Uterus (tissue), 4 donors: Measurements from ENCODE around the gene TRIM40. TPM values are rescaled to one million over a fixed set of nuclear protein-coding genes. Genes with fewer than 3 reads are reported as not detected.

Experiments used
- DNase-seq, 2 donors: peaks; one replicate each; pipeline ENCODE4 v3.0.0-alpha.2; 2019 to 2020
- H3K27ac ChIP-seq, 2 donors: fragments of 200-600 bp; sonication (generic); 1 replicate in 1 of 2; 2 replicates in 1 of 2; pipeline ENCODE4 v1.5.1; 2016 to 2018
- H3K27me3 ChIP-seq, 2 donors: fragments of 200-600 bp; sonication (generic); one replicate each; pipeline ENCODE4 v1.5.1; 2018 to 2019; ENCODE audit warnings: control low read depth in 1 of 2
- H3K36me3 ChIP-seq, 2 donors: fragments of 200-600 bp; sonication (generic); one replicate each; pipeline ENCODE4 v1.5.1; 2019; ENCODE audit warnings: control low read depth in 1 of 2
- H3K4me1 ChIP-seq, 2 donors: fragments of 200-600 bp; sonication (generic); one replicate each; pipeline ENCODE4 v1.5.1; 2018 to 2019; ENCODE audit warnings: control low read depth in 1 of 2
- H3K4me3 ChIP-seq, 2 donors: fragments of 200-600 bp; sonication (generic); 1 replicate in 1 of 2; 2 replicates in 1 of 2; pipeline ENCODE4 v1.5.1; 2018 to 2019; ENCODE audit warnings: mild to moderate bottlenecking in 1 of 2
- H3K9me3 ChIP-seq, 2 donors: fragments of 200-600 bp; sonication (generic); one replicate each; pipeline ENCODE4 v1.5.1; 2019; ENCODE audit warnings: control low read depth in 1 of 2
- POLR2A ChIP-seq, 2 donors: fragments of 450-650 bp; IDR thresholded peaks; one replicate each; pipeline ENCODE4 v1.6.1; 2016; ENCODE audit warnings: antibody characterized with exemption in 2 of 2, mild to moderate bottlenecking in 1 of 2, moderate library complexity in 1 of 2
- intact Hi-C: fragments of 100-400 bp; cut with DNase I; formaldehyde crosslinking; loops from one replicate; pipeline ENCODE4 v1.15.1; 2023; ENCODE audit warnings: low total_unique reads
- total RNA-seq, 4 donors: library from RNA; depleted of rRNA in 3 of 4; stranded (reverse); fragments of >200 nt in 3 of 4; gene quantifications; one replicate each; pipeline versions ENCODE4 v1.1.0 to v1.2.4, GENCODE V29; 2014 to 2023
- TF ChIP-seq, protein P1 (sequence below), 4 experiments: fragments of 200-600 bp in 2 of 4; fragments of 450-650 bp in 2 of 4; sonication (generic) in 2 of 4; IDR thresholded peaks; one replicate each; pipeline ENCODE4 v1.5.1; 2016 to 2019; ENCODE audit warnings: antibody characterized with exemption in 4 of 4, mild to moderate bottlenecking in 2 of 4, moderate library complexity in 1 of 4
- donor health status: DM: yes; HTN: yes; CAD: no.

The TRIM40 gene
- total RNA-seq, 4 donors from 2014 or later: not detected

DNA sequence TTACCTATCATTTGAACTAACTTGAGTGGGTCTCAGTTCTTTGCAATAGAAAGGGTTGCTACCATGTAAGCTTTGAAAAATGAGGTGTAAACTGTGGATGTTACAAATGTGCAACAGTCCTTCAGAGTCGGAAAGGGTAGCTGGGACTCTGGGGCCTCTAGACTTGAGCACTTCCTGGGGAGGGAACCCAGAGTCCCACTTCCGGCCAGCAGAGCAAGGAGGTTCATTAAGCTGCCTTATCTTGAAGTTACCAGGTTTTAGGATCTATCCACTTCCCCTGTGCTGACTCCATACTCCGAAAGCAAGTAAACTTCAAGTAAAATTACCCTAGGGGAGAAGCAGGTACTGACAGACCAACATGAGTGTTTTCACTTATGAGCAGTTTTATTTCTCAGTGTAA lies 15.6 kb downstream of the TRIM40 start:
- Histone ChIP-seq H3K36me3 (no peaks in the 10 kb centered on the region), H3K4me3 (no peak overlapping the region), H3K4me1 (no peaks in the 10 kb centered on the region), H3K9me3 (no peaks in the 10 kb centered on the region), H3K27me3 (no peaks in the 10 kb centered on the region), H3K27ac (no peak overlapping the region)
- no peak for TF ChIP-seq POLR2A (IDR thresholded peaks at IDR 0.05)
- TF ChIP-seq, protein P1, sequence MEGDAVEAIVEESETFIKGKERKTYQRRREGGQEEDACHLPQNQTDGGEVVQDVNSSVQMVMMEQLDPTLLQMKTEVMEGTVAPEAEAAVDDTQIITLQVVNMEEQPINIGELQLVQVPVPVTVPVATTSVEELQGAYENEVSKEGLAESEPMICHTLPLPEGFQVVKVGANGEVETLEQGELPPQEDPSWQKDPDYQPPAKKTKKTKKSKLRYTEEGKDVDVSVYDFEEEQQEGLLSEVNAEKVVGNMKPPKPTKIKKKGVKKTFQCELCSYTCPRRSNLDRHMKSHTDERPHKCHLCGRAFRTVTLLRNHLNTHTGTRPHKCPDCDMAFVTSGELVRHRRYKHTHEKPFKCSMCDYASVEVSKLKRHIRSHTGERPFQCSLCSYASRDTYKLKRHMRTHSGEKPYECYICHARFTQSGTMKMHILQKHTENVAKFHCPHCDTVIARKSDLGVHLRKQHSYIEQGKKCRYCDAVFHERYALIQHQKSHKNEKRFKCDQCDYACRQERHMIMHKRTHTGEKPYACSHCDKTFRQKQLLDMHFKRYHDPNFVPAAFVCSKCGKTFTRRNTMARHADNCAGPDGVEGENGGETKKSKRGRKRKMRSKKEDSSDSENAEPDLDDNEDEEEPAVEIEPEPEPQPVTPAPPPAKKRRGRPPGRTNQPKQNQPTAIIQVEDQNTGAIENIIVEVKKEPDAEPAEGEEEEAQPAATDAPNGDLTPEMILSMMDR (IDR thresholded peaks at IDR 0.05): no peak
- no peak for DNase-seq
- intact Hi-C loops: no loop called here

DNA sequence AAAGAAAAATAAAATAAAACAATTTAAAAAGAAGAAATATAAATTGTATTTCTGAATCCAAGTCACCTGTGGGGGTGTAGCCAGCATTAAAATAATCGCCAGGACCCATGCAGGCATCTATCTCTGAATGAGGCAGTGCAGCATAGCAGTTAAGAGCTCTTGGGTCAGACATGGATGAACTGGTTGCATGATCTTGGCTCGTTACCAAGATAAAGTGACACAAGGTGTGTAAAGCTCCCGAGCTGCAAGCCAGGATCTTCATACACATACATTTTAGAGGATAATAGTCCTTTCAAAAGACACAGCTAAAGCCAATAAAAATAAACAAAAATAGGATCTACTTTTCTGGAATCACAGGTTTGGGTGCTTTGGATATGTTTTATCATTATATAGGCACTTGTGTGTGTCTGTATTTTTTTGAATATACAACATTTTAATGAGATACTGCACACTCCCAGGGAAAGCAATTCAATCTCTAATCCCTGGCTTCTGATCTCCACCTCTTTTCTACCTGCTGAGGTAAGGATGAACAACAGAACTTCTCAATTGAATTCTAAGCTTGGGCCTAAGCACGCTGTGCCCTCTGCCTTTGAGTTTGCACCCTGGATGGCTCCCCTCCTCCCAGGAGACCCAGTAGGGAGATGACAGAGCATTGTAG lies 16.2 kb downstream of the TRIM40 start:
- Histone ChIP-seq H3K9me3 (no peaks in the 10 kb centered on the region), H3K4me1 (no peaks in the 10 kb centered on the region), H3K36me3 (no peaks in the 10 kb centered on the region), H3K27me3 (no peaks in the 10 kb centered on the region), H3K27ac (no peak overlapping the region), H3K4me3 (no peak overlapping the region)
- TF ChIP-seq POLR2A (IDR thresholded peaks at IDR 0.05): no peak
- TF ChIP-seq, protein P1 (IDR thresholded peaks at IDR 0.05): no peak
- no peak for DNase-seq
- intact Hi-C loops: no loop called here

DNA sequence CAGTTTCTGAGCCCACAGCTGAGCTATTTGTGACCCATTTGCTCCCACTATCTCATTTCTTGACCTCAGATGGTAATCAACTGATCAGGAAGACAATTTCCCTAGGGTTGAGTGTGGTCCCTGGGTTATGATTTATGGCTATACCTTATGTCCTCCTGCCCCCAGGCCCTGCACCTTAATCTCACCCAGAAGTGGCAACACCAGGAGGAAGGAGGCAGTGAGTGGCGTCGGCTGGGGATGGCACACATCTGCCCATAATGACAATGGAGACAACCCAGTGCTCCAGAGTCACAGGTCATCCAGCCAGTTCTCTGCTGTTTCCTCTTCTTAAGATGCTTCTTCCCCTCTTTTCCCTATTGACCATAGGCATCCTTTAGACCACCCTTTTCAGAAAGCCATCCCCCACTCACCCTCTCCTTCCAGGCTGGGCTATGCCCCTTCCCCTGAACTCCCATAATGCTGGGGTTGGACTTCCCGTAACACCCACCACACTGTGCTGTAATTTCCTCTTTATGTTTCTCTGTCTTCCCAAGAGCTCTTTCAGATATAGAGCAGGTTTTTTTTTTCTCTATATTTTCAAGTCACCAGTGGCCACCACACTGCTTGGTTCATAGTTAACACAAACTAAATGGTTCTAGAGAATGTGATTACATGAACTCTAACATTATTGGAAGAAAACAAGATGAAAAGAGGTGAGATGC lies 17.1 kb downstream of the TRIM40 start:
- no peak overlapping the region for H3K27ac ChIP-seq
- no peak for DNase-seq
- no peaks in the 10 kb centered on the region for H3K27me3 ChIP-seq
- no peaks in the 10 kb centered on the region for H3K36me3 ChIP-seq
- H3K9me3 ChIP-seq: no peaks in the 10 kb centered on the region
- TF ChIP-seq POLR2A (IDR thresholded peaks at IDR 0.05): no peak
- TF ChIP-seq, protein P1 (IDR thresholded peaks at IDR 0.05): no peak
- H3K4me1 ChIP-seq: no peaks in the 10 kb centered on the region
- intact Hi-C loops: no loop called here
- H3K4me3 ChIP-seq: no peak overlapping the region

DNA sequence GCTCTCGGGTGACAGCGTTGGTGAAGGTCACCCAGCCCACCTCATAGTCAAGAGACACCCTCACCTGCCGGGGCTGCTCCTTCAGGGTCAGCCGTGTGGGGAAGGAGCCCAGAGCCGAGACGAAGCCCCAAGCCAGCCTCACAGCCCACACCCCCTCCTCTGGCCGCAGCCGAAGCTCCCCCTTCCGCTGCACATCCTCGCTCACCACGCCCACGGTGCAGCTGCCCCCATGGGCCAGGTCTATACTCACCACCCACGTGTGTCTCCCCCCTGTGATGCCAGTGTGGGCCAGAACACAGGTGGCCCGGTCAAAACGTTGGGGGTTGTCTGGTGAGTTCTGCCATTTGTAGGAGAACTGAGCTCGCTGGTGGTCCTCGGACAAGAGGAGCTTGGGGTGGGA lies 18.1 kb downstream of the TRIM40 start:
- H3K4me3 ChIP-seq: no peak overlapping the region
- H3K27me3 ChIP-seq: no peaks in the 10 kb centered on the region
- H3K27ac ChIP-seq: no peak overlapping the region
- no peaks in the 10 kb centered on the region for H3K36me3 ChIP-seq
- intact Hi-C loops: no loop called here
- H3K4me1 ChIP-seq: no peaks in the 10 kb centered on the region
- DNase-seq: no peak
- no peaks in the 10 kb centered on the region for H3K9me3 ChIP-seq
- TF ChIP-seq, protein P1 (IDR thresholded peaks at IDR 0.05): no peak
- no peak for TF ChIP-seq POLR2A (IDR thresholded peaks at IDR 0.05)

DNA sequence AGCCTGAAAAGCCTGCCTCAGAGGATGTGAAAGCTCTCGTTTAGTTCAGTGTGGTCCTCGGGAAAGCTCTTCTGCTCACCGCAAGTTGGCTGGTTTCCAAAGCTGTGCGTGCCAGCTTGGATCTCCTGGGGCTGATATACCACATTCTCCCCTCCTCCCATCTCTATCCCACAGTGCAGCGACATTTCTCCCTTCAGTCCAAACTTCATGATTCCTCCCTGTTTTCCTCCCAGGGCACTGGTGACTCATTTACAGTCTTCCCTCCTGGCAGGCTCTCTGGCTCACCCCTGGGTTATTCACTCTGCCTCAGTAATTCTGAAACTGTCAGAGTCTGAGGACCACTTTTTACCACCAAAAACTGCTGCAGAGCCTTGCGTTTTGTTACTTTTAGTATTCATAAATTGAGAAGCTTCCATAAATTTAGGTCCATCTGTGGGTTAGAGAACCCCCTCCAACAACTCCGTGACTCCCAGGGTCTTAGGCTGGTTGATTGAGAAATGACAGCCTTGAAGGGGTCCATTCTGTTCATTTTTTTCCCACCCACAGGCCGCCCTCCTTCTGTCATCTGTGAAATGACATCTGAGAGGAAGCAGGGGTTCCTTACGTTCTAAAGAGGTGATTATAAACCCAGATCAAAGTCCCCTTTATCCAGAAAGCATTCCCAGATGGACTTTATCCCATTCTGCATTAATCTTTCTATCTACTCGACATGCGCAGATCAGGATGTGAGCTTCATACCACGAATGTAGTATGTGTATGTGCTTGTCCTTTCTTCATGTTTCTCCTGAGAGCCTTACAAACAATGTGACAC lies 19.0 kb downstream of the TRIM40 start:
- TF ChIP-seq POLR2A (IDR thresholded peaks at IDR 0.05): no peak
- TF ChIP-seq, protein P1 (IDR thresholded peaks at IDR 0.05): no peak
- intact Hi-C loops: no loop called here
- H3K4me3 ChIP-seq: no peak overlapping the region
- H3K4me1 ChIP-seq: no peaks in the 10 kb centered on the region
- peaks cover 0 to 2% of the 10 kb centered on the region in 2 donors for H3K27me3 ChIP-seq
- DNase-seq: no peak
- no peaks in the 10 kb centered on the region for H3K36me3 ChIP-seq
- no peaks in the 10 kb centered on the region for H3K9me3 ChIP-seq
- no peak overlapping the region for H3K27ac ChIP-seq
